ENCODE measurements around the gene RGS1.

GRCh38 chr1:192545896-192546521, 29.6 kb upstream of the RGS1 start:
- TF ChIP-seq CTCF (IDR thresholded peaks at IDR 0.05) (peak in 2 of 4 experiments; percentile 32 to 38), POLR2A (IDR thresholded peaks at IDR 0.05) (no peak), EP300 (IDR thresholded peaks at IDR 0.05) (no peak), POLR2AphosphoS5 (IDR thresholded peaks at IDR 0.05) (no peak)

Measured in gastroesophageal sphincter (tissue), 3 donors.